Activated T-cell treated with anti-CD3 and anti-CD28 coated beads for 1 hour (primary cell): Measurements from ENCODE around the gene FBXO21.
A peak's percentile ranks its signal among the peaks of the same experiment; 100 is the strongest.

Experiments
- DNase-seq: peaks from one replicate; pipeline ENCODE4 v3.0.0-alpha.2; 2020; ENCODE audit warnings: low read depth

The FBXO21 gene

DNA sequence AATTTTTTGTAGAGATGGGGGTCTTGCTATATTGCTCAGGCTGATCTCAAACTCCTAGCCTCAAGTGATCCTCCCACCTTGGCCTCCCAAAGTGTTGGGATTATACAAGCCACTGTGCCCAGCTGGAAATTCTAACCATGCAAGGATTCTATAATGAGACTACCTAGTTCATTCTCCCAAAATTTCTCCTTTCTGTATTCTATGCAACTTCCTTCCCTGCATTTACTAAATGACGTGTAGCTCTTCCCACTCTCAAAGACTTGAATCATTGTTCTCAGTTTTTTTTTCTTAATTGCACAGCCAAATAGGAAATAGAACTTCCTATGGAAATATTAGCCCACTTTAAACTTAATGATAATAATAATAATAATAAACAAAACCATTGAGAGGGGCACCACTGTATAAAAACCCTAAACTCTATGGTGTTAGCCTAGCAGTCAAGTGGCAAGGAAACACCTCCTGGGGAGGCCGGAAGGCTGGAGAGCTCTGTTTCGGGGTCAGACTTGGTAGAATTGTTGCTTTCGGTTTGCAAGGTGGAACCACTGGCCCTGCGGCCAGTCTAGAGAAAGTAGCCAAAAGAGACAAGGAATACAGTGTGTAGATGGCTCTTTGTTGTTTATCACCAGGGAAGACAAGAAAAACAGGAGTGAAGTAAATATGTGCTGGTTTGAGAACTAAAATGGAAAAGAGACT lies 51.1 kb downstream of the FBXO21 start:
- DNase-seq: no peak

DNA sequence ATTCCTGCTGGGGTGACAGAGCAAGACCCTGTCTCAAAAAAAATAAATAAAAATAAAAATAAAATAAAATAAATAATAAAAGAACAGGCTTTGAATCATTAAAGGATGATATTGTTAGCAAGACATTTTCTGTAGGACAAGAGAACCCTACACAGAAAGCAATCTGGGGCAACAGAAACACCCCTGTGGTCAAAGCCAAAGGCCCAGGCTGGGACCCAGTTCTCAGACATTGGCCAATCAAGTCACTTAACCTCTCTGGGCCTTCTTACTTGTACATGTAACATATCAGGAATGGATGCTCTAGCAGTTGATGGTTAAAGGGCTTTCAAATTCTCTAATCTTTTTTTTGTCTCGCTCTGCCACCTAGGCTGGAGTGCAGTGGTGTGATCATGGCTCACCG lies 55.5 kb downstream of the FBXO21 start:
- no peak for DNase-seq

DNA sequence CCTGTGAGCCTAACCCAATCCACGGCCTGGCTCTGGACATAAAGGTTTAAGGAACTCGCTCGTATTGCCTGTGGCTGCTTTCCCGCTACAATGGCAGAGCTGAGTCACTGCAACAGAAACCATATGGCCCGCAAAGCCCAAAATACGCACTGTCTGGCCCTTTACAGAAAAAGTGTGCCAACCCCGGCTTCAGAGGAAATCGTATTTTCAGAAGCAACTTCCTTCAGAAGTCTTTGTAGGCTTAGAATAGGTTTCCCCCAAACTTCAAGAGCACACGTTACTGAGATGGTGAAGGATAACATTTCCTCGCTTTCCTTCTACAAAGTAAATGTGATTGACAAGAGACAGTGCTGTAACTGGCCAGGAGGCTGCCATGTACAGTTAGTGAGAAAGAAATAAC lies 56.2 kb downstream of the FBXO21 start:
- DNase-seq: peak; percentile 20

DNA sequence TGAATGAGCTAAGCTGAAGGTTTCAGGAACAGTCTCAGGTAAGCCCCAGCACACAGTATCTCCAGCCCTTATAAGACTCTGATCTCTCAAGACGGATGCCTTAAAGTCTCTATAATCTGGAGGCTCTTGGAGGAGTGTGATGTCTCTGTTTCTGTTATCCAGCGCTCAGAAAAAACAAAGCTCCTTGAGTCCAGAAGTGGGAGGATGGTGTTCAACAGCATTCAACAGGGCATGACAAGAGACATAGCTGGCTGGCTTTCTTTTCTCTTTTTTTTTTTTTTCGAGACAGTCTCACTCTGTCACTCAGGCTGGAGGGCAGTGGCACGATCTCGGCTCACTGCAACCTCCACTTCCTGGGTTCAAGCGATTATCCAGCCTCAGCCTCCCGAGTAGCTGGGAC lies 59.5 kb downstream of the FBXO21 start:
- no peak for DNase-seq

DNA sequence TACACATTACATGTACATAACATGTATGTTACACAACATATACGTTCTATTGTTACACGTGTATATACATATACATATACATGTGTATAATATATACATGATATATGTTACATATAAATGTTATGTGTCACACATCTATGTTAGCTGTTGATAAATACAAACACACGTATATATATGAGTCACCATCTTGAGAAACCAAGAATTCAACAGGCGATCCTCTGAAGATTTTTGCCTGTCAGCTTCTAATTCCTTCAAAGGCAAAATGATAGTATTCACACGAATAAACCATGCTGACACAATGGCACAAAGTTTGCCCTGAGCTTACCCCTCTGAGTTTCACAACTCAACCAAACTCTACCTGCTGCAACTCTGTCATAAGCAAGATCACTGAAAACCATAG lies 60.9 kb downstream of the FBXO21 start:
- DNase-seq: no peak

DNA sequence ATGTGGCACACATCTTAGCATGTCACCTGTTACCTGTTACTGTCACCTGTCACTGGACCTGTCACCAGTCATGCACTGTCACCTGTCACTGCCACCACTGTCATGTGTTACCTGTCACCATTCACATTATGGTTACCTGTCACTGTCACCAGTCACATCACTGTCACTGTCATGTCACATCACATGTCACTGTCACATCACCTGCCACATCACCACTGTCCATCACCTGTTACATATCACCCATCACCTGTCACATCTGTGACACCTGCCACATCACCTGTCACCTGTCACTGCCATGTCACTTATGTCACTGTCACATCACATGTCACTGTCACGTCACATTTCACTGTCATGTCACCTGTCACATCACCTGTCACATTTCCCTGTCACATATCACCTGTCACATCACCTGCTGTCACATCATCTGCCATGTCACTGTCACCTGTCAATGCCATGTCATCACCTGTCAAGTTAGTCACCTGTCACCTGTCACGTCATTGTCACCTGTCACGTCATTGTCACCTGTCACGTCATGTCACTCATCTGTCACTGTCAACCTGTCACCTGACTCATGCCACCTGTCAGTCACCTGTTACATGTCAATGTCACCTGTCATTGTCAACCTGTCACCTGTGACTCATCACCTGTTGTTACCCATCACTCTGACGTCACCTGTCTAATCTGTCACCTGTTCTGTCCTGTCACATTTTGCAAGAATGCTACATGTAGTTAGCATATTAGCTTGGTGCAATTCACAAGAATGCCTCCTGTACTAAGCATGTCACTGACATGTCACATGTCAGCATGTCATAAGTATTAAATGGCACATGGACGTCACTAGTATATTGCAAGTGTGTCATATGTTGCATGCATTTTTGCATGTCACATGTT lies 62.1 kb downstream of the FBXO21 start:
- DNase-seq: no peak

DNA sequence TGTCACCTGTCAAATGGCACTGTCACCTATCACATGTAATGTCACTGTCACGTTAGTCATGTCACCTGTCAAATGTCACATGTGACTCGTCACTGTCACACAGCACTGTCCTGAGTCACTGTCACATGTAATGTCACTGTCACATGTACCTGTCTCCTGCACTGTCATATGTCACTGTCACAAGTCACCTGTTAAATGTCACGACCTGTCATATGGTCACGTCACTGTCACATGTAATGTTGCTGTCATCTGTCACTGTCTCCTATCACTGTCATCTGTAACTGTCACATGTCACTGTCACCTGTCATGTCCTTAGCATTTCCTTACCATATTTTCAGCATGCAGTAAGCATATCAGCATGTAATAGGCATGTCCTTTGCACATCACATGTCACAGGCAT lies 63.9 kb downstream of the FBXO21 start:
- no peak for DNase-seq

DNA sequence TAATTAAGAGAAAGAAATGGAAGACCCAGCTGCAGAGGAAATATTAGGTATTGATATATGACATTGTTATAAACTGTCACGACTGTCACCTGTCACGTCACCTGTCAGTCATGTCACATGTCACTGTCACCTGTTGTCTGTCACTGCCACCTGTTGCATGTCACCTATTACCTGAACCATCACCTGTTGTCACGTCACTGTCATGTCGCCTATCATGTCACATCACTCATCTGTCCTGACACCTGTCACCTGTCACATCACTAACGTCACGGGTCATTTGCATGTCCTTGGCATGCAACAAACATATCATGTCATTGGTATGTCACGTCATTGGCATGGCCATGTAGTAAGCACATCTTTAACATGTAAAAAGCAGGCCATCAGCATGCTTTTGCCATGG lies 64.5 kb downstream of the FBXO21 start:
- no peak for DNase-seq

DNA sequence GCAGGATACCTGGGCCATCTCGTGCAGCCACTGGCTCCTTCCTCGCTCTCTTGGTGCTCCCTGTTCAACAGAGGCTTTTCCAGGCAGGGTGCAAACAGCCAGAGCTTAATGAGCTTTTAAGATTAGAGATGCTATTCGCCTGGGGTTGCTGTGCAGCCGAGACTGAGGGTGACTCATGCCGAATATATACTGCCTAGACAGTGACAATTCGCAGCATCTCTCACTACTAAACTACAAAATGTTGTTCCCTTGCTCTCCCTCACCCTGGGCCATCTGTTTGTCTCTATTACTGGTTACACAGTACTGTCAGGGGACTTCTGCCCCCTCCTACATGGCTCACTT lies 65.0 kb downstream of the FBXO21 start:
- DNase-seq: no peak

DNA sequence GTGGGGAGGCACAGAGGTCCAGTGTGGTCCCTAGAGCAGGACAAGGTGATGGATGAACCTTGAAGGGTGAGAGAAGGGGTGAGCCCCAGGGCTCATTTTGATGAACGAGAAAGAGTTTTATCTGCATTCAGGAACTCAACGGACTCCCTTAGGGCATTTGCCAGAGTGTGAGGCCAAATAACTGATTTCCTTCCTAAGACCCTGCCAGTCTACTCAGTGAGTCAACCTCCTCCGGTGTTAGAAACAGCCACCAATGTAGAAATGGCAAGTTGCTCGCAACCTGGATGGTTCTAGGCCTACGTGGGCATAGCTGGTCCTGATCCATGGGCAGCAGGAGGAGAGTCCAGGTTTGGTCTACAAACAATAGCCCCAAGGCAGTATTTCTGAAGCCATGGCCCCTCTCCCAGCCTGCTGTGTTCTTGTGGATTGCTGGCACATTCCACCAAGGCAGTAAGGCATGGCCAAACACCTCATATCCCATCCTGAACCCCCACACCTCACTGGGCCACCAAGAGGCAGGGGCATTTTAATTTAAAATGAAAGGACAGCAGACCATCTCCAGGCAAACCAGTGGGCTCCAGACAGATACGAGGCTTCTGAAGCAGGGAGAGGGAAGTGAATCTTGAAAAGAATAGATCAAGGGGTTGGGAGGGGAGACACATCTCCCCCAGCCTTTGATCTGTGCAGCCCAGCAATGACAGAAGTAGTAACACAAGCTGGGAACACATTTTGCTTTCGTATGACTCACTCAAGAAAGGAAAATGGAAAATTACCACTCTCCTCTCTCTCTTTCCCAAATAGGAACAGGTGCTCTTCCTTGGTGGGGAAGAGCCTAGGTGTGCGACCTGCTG lies 65.6 kb downstream of the FBXO21 start:
- DNase-seq: no peak

DNA sequence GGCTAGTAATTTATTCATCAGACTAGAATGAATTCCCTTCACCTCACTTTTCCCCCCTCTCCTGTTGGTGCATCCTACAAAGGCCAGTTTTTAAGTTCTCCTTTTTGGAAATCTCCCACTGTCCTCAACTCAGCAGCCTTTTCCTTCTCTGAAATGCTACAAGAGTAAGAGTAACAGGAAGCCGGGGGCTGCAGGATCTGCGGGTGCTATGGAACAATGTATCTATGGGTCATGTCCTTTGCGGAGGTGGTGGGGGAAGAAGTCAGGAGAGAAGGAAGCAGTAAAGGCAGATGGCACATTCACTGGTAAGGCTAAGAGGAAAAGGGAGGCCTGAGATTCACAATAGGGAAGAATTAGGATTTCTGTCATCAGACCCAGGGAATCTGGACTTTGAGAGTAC lies 68.8 kb downstream of the FBXO21 start:
- DNase-seq: no peak

DNA sequence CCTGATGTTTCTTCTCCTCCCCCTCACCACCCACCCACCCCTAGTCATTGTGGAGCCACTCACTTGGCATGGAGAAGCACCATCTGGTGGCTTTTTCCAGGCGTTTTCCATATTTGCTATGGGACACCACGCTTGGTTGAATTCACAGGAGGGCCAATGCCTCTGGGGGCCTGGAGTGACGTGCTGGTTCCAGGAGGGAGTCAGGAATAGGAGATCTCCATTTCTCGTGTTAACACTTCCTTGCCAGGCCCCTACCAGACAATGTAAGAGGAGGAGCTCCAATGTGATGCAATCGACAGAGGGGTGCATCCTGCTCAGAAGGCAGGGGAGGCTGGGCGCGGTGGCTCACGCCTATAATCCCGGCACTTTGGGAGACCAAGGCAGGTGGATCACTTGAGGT lies 69.5 kb downstream of the FBXO21 start:
- DNase-seq: no peak

DNA sequence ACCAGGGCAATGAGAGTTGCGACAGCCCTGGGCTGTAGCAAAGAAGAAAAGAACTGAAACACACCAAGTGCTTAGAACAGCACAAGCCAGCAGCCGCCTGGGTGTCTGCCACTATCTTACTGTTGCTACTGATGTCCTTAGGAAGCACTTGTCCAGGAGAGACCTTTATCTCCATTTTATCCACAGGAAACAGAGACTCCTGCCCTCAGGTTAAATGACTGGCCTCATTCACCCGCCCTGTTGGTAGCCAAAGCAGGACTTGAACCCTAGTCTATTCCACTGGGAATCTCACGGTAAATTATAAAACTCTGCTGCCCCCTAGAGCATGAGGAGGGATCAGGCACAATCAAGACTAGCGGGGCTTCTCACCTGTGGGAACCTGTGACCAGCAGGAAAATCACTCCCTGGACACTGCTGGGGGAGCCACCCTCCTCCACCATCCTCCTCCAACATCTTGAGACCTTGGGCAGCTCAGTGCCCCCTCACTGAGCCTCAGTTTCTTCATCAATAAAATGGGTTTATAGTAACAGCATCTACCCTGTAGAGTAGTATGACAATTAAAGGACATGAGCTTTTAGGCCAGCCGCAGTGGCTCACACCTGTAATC lies 70.6 kb downstream of the FBXO21 start:
- no peak for DNase-seq

DNA sequence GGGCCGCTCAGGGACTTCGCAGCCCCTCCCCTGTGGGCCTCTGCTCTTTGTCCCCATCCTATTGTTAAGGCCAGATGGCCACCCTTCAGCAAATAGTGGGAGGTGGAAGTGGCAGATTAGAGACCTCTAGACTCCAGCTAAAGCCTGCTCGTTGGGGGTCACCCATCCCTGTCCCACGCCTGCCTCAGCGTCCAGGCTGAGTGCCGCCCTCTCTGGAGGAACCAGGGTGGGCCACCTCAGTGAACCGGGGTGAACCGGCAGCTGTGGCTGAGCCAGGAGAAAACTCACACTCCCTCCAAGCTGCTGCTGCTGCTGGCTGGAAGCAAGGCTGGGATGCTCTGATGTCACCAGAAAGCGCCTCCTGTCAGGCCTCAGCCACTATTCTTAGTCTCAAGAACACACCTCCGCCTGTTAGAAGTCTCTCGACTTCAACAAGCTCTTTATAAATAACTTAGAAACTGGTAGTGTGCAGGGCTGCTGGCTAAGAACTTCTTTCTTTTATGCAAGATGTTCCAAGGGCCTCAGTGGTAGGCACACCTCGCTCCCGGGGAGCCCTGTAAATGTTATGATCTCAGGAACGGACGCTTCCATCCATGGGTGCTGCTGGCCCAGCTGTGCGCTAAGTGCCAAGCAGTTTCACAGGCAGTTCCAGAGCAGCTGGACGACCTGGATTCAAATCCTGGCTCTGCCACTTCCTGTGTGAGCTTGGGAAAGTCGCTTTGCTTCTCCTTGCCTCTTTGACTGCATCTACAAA lies 71.3 kb downstream of the FBXO21 start:
- DNase-seq: no peak

DNA sequence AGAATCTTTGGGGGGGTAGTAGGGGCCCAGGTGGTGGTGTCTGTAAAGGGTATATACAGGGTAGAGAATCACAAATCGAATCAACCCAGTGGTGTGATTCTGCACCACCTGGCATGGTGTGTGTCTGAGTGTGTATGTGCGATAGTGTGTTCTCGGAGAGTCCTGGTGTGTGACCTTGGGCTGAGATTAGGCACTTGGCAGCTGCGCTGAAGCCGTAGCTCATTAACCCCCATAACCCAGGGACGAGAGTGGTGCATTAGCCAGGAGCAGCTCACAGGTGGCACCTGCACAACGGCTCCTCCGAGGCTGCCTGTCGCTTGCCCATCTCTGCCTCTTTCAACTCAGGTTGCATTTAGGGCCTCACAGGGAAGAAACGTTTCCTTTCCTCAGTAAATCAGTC lies 75.5 kb downstream of the FBXO21 start:
- no peak for DNase-seq

DNA sequence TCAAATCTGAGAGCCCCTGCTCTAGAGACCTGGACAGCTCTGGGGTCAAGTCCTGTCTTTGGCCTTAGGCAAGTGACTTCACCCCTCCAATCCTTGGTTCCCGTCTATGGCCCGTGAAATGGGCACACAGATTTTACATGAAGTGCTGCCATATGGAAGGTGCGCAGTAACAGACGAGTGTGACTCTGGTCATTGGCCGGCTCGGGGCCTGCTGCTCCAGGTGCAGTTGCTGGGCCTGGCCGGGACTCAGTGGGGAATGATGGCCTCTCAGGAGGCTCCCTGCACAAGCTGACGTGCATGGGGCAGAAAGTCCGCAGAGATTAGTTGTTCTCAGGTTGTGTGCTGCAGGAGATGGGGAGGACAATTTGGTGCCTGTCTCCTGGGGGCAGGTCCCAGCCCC lies 77.0 kb downstream of the FBXO21 start:
- no peak for DNase-seq

DNA sequence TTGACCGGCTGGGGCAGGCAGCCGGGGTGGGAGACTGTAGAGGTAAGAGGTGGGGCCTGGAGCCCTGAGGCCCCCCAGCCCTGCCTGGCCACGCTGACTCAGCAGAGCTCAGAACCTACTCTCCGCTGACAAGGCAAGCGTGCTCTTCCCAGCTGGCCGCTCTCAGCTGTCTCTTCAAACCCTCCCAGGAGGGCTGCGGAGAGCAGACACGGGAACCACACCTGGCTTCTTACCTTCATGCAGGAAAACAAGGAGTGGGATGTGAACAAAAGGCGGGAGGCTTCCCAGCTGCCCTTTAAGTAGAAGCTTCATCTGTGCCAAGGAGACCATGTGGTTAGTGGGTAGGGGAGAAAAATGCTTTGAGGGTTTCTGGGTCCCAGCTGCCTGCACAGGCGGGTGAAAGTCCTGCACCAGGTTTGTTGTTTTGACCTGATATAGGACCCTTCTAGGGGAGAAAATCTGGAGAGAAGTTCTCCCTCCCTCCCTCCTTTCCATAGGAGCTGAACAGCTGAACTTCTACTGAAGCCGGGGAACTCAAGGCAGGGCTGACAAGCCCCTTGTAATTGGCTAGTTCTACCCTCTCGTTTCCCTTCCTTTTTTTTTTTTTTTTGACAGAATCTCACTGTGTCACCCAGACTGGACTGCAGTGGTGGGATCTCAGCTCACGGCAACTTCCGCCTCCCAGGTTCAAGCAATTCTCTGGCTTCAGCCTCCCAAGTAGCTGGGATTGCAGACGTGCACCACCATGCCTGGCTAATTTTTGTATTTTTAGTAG lies 78.3 kb downstream of the FBXO21 start:
- no peak for DNase-seq

DNA sequence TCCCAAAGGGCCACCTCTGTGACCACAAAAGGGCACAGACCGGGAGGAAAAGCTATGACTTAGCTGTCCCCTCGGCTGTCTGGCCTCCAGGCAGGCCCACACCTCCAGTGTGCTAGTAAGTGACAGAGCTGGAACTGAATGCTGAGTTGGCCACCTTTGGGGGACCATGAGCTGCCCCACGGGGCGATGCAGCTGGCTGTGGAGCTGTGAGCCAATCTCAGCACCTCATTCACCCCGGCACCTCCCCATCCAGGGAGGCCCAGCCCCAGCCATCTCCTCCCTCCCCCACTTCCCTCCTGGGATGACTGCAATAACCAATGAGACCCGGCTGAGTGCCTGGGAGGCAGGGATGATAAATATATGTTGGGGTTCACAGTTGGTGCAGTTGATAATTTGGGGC lies 78.9 kb downstream of the FBXO21 start:
- DNase-seq: no peak

DNA sequence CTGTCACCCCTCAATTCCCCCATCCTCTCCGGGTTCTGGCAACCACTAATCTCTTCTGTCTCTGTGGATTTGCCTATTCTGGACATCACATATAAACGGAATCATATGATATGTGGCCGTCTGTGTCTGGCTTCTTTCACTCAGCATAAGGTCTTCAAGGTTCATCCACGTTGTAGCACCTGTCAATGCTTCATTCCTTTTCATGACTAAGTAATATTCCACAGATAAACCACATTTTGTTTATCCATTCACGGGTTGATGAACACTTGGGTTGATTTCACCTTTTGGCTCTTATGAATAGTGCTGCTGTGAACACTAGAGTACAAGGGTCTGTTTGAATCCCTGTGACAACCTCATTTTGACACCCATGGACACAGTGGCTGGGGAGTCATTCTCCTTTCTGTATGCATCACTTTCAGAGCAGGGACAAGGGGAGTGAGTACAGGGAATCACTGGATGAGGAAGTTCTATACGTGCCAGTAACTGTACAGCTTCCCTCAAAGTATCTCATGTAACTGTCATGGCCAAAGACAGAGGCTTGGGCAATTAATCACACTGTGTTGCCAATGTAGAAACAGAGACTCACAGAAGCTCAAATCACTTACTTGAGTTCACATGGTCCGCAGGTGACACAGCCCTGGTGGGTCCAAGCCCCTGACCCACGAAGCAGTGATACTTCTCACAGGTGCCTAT lies 80.2 kb downstream of the FBXO21 start:
- no peak for DNase-seq

DNA sequence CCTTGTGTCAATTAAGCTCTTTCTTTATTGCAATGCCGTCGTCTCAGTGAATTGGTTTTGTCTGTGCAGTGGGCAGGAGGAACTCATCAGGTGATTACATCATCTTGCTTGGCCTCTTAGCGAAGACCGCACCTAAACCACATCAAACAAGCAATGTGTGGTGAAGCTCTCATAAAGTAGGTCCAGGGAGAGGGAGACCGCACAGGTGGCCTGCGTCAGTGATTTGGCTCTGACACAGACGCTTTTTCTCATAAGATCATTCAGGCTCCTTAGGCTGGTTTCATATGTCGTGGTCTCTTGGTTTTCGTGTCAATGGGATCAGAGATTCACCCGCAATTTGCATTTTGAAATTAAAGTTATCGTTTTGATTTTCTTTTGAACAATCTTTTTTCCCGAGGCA lies 84.4 kb downstream of the FBXO21 start:
- DNase-seq: no peak
